Esophagus squamous epithelium (tissue), 5 donors: ENCODE results near the gene LEF1. TPM values are rescaled to one million over a fixed set of nuclear protein-coding genes. Genes with fewer than 3 reads are reported as not detected.

ENCODE experiments used
- DNase-seq: peaks from one replicate; lab custom pipeline; 2025; lab: John Stamatoyannopoulos, UW
- H3K27ac ChIP-seq, 4 donors: fragments of 200-600 bp; sonication (generic); one replicate each; pipeline ENCODE4 v1.5.1; 2016 to 2019; ENCODE audit warnings: mild to moderate bottlenecking in 1 of 4
- H3K27me3 ChIP-seq, 4 donors: fragments of 200-600 bp; sonication (generic); 1 replicate in 3 of 4; 2 replicates in 1 of 4; pipeline versions ENCODE4 v1.5.1 to v1.6.0; 2017 to 2021; ENCODE audit warnings: antibody characterized with exemption in 1 of 4
- H3K36me3 ChIP-seq, 3 donors: fragments of 200-600 bp; sonication (generic); one replicate each; pipeline ENCODE4 v1.5.1; 2016 to 2019
- H3K4me1 ChIP-seq, 3 donors: fragments of 200-600 bp; sonication (generic); one replicate each; pipeline ENCODE4 v1.5.1; 2017 to 2019
- H3K4me3 ChIP-seq, 4 donors: fragments of 200-600 bp; sonication (generic); 1 replicate in 3 of 4; 2 replicates in 1 of 4; pipeline ENCODE4 v1.5.1; 2016 to 2019; ENCODE audit warnings: mild to moderate bottlenecking in 2 of 4, moderate library complexity in 1 of 4
- H3K9me3 ChIP-seq, 3 donors: fragments of 200-600 bp; sonication (generic); one replicate each; pipeline ENCODE4 v1.5.1; 2016 to 2019
- CTCF ChIP-seq, 6 experiments: fragments of 450-650 bp in 4 of 6; fragments of 200-600 bp in 2 of 6; sonication (generic) in 2 of 6; IDR thresholded peaks; one replicate each; pipeline ENCODE4 v1.5.1; 2016 to 2019; ENCODE audit warnings: antibody characterized with exemption in 6 of 6, mild to moderate bottlenecking in 4 of 6, moderate library complexity in 4 of 6
- POLR2A ChIP-seq, 4 donors: fragments of 450-650 bp; IDR thresholded peaks; one replicate each; pipeline ENCODE4 v1.6.1; 2017; ENCODE audit warnings: antibody characterized with exemption in 4 of 4, mild to moderate bottlenecking in 4 of 4, moderate library complexity in 3 of 4
- whole genome bisulfite sequencing, 2 donors: methylation state at CpG; one replicate each; pipeline ENCODE4 v1.1.5; 2018; 5-methylcytosine and 5-hydroxymethylcytosine counted together
- intact Hi-C: fragments of 100-400 bp; cut with DNase I; formaldehyde crosslinking; loops from one replicate; pipeline ENCODE4 v1.15.0; 2022
- total RNA-seq, 4 donors: library from RNA; depleted of rRNA; stranded (reverse); fragments of >200 nt; gene quantifications; one replicate each; pipeline ENCODE4 v1.1.0, GENCODE V29; 2016
- donor health status: DM: yes; HTN: yes; CAD: no.

Gene LEF1
- total RNA-seq, 4 donors from 2014 or later: 8.0 to 13.9 (median 10.1) TPM

GRCh38 chr4:108191269-108191914 is 22.7 kb upstream of the LEF1 start:
- Histone ChIP-seq H3K4me3 (no peak overlapping the region), H3K36me3 (no peaks in the 10 kb centered on the region), H3K9me3 (no peaks in the 10 kb centered on the region), H3K27me3 (no peaks in the 10 kb centered on the region), H3K27ac (no peak overlapping the region), H3K4me1 (no peaks in the 10 kb centered on the region)
- intact Hi-C loops: no loop called here
- TF ChIP-seq POLR2A (IDR thresholded peaks at IDR 0.05): no peak
- TF ChIP-seq CTCF (IDR thresholded peaks at IDR 0.05): no peak
- WGBS, 2 donors: 92 to 96% methylated on average over 4 of the region's 4 CpGs
- DNase-seq: no peak

- WGBS, 2 donors: 44 to 63% methylated on average over 2 of the region's 2 CpGs
- no peak for TF ChIP-seq POLR2A (IDR thresholded peaks at IDR 0.05)
- TF ChIP-seq CTCF (IDR thresholded peaks at IDR 0.05): no peak
- Histone ChIP-seq H3K36me3 (no peaks in the 10 kb centered on the region), H3K27ac (no peak overlapping the region), H3K4me3 (no peak overlapping the region), H3K27me3 (no peaks in the 10 kb centered on the region), H3K9me3 (no peaks in the 10 kb centered on the region), H3K4me1 (no peaks in the 10 kb centered on the region)
- DNase-seq: no peak
- intact Hi-C loops: no loop called here
These were observed 20.0 kb upstream of the LEF1 start for GRCh38 chr4:108188770-108189169.

GRCh38 chr4:108185252-108185651 is 16.5 kb upstream of the LEF1 start:
- WGBS, 2 donors: 83 to 87% methylated on average over 3 of the region's 3 CpGs
- TF ChIP-seq CTCF (IDR thresholded peaks at IDR 0.05) (no peak), POLR2A (IDR thresholded peaks at IDR 0.05) (no peak)
- H3K4me1 ChIP-seq: no peaks in the 10 kb centered on the region
- no peak overlapping the region for H3K4me3 ChIP-seq
- intact Hi-C loops: no loop called here
- no peaks in the 10 kb centered on the region for H3K27me3 ChIP-seq
- no peaks in the 10 kb centered on the region for H3K9me3 ChIP-seq
- DNase-seq: no peak
- no peaks in the 10 kb centered on the region for H3K36me3 ChIP-seq
- no peak overlapping the region for H3K27ac ChIP-seq

DNA sequence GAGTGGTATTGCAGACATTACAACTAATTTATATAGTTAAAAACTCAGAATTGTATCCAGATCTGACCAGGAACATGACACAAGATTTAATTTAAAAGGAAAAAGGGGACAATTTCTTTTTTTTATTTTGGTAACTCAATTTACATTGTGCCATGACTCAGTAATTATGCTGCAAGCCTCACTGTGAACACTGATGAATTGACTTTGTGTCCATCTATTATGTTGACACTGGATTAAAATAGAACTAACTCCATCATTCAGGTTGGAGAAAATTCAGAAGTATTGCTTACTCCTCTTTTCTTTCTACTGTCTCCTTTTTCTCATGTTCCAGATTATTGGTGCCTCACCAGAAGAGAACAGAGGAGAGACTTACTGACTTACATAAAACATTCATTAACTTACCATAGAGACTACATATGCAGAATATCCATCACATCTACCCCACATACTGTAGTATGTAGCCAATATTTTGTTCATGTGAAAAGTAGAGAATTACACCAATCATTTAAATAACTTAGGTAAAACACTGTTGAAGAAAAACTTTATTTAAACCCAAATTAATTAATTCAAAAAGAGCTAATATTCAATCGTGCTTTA is 15.8 kb upstream of the LEF1 start:
- no peaks in the 10 kb centered on the region for H3K4me1 ChIP-seq
- intact Hi-C loops: no loop called here
- WGBS, 2 donors: 75 to 85% methylated on average over 1 of the region's 1 CpG

More for the DNA sequence above, 15.8 kb upstream of the LEF1 start:
- H3K27ac ChIP-seq: no peak overlapping the region
- no peaks in the 10 kb centered on the region for H3K9me3 ChIP-seq
- DNase-seq: no peak
- no peaks in the 10 kb centered on the region for H3K36me3 ChIP-seq
- TF ChIP-seq POLR2A (IDR thresholded peaks at IDR 0.05) (no peak), CTCF (IDR thresholded peaks at IDR 0.05) (no peak)
- H3K4me3 ChIP-seq: no peak overlapping the region
- H3K27me3 ChIP-seq: no peaks in the 10 kb centered on the region
